SHP77 (cell line): Measurements from ENCODE around the gene NKX2-2.
"Not testable (repeated sequence)": the region's sequence is repeated elsewhere in the genome, so short reads cannot be mapped to it uniquely, and the experiment has no call there.

Experiments used
- DNase-seq, 2 experiments: peaks; one replicate each; lab custom pipeline; 2025; lab: John Stamatoyannopoulos, UW

Gene NKX2-2

GRCh38 chr20:21508230-21509078 is 5.4 kb downstream of the NKX2-2 start:
- DNase-seq, result no peak

- DNase-seq, result no peak
Measured at GRCh38 chr20:21507400-21508229, 6.2 kb downstream of the NKX2-2 start.

DNA sequence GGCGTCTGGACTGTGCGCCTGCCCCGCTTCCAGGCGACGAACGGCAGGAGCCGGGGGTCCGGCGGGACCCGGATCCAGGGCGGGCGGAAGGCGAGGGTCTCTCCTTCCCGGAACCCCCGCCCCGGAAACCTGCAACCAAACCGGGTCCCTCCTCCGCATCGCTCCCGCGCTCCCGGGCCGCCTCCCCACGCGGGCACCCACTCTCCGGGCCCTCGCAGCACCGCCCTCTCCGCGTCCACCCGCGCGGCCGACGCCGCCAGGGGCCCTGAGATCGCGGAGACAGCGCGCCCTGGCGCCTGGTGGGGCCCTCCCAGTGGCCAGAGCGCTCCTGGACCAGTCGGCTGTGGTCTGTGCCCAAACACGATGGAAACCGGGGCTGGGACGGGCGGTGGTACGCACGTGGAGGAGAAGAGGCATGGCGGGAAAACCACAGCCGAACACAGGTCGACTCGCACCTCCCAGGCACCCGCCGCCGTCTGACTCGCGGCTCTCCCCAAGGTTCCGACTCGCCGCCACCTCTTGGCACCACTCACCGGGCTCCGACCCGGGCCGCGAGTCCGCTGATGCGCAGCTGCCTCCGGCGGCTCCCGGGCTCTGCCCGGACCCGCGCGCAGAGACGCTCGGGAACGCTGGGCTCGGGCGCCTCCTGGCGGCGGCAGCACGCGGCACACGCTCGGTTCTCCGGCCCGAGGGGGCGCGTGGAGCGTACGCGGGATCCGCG is 7.9 kb downstream of the NKX2-2 start:
- no peak for DNase-seq

DNA sequence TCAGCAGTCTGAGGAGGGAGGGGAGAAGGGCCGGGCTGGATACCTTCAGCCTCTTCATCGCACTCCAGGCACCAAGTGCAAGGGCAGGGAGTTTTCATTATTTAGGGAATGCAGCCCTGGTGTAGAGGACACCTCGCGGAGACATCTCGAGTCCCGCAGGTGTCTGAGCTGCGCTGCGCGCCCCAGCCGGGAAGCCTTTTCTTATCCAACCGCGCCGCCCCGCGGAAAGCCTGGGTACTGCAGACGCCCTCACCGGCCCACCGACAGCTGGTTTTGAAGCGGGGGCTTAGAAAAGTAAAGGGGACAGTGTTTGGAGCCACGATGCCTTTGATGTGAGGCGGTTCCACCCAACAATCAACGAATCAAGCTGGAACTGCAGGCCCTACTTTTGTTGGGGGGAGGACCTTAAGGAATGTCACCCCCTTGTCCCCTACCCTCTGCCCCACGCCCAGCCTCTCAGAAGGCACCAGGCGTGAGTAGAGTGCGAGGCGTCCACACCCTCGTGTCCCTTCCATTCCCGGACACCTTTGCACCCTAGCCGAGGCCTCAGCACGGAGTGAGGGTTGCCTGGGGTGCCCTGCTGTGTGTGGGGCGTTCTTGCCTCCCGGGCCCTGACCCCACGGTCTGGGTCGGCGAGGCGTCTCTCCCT is 8.6 kb downstream of the NKX2-2 start:
- DNase-seq, result no peak

DNA sequence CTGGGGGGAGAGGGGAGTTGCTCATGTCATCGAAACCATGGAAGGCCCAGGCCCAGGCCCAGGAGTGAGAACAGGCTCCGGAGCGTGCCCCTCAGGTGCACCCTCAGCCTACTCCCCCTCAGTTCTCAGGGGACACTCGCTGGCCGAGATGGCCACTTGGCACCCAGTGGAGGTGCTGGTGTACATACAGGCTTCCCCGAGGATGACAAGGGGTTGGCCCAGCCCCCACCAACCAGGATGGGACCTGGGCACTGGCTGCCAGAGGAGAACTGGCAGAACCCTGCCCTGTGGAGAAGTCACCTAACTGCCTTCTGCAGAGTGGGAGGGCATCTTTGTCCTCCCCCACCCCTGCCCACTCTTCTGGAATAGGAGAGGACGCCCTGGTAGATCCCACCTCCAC is 9.5 kb downstream of the NKX2-2 start:
- no peak for DNase-seq

- DNase-seq, result no peak
Measured at GRCh38 chr20:21503345-21503744, 10.5 kb downstream of the NKX2-2 start.

DNA sequence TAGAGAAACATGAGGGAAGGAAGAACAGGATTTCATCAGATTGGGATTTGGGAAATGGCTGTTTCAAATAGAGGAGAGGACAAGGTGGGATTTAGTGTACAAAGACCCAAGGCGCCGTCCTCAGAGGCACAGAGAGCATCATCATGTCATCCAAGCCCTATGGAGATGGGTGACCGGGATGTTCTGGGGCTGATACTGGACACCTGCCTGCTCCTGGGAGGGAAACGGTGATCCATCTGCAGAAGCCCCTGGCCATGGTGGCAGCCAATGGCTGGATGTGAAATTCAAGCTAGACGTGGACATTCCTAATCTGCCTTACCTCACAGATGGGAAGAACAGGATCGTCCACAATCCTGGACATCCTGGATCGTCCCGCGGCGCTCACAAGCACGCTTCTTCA is 12.7 kb downstream of the NKX2-2 start:
- no peak for DNase-seq

DNA sequence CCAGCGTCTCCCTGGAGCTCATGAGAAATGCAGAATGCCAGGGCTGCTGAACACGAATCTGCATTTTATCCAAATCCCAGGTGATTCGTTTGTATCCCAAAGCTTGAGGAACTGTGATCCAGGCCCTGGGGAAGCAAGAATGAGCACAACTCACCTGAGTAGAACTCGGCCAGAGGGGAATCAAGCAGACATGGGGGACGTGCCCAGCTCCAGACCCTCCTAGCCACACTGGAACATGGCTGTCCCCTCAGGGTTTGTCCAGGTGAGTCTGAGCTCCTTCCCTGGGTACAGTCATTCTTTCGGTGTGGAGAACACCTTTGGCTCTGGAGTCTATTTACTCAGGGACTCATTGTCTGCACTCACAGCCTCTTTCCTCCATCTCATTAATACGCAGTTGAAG is 13.3 kb downstream of the NKX2-2 start:
- no peak for DNase-seq

GRCh38 chr20:21499641-21500040 is 14.2 kb downstream of the NKX2-2 start:
- no peak for DNase-seq

DNA sequence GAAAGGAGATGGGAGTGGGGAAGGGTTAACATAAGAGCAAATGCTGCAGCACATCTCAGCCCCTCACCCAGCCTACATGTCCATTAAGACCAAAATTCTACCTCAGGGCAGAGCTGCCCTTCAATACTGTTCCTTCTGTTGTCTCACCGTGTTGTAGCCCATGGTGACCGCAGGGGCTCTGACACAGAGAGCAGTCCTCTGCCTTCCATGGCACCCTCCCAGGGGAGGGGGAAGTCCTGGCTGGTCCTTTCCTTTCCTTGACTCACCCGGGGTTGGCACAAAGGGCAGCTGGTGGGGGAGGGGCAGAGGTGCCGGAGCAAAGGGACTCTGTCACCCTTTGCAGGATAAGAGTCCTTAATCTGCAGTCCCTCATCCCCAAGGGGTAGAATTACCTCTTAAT is 15.2 kb downstream of the NKX2-2 start:
- no peak for DNase-seq

GRCh38 chr20:21498195-21498594 is 15.7 kb downstream of the NKX2-2 start:
- no peak for DNase-seq

DNA sequence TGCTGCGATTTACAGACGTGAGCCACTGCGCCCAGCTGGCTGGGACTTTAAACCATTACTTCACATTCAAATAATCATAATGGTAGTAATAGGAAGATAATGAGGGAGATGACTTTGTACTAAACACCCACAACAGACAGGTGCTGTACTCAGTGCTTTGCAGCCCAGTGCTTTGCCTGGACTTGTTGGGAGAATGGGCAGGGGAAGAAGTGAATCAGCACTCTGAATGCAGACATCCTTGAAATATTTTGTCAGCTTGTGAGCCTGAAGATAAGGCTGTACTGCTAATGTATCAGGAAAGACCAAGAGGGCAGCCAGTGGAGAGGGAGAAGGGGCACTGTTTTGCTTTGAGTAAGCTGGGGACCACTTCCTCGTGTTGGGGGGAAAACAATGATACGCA is 17.4 kb downstream of the NKX2-2 start:
- DNase-seq, result no peak

- DNase-seq, result no peak
Measured at GRCh38 chr20:21493049-21493448, 20.8 kb downstream of the NKX2-2 start.

GRCh38 chr20:21490105-21490504 is 23.8 kb downstream of the NKX2-2 start:
- no peak for DNase-seq

DNA sequence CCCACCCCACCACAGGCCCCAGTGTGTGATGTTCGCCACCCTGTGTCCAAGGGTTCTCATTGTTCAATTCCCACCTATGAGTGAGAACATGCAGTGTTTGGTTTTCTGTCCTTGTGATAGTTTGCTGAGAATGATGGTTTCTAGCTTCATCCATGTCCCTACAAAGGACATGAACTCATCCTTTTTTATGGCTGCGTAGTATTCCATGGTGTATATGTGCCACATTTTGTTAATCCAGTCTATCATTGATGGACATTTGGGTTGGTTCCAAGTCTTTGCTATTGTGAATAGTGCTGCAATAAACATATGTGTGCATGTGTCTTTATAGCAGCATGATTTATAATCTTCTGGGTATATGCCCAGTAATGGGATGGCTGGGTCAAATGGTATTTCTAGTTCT is 33.7 kb downstream of the NKX2-2 start:
- DNase-seq, result not testable (repeated sequence)

GRCh38 chr20:21465799-21466198 is 48.1 kb downstream of the NKX2-2 start:
- no peak for DNase-seq

- DNase-seq, result no peak
Measured at GRCh38 chr20:21464916-21465315, 48.9 kb downstream of the NKX2-2 start.
